Cerebellar nuclear complex (tissue), 1 donor: ENCODE results near the gene MBNL2.

Experiments
- DNase-seq, 2 experiments: peaks; one replicate each; lab custom pipeline; 2025; lab: John Stamatoyannopoulos, UW

Gene MBNL2

DNA sequence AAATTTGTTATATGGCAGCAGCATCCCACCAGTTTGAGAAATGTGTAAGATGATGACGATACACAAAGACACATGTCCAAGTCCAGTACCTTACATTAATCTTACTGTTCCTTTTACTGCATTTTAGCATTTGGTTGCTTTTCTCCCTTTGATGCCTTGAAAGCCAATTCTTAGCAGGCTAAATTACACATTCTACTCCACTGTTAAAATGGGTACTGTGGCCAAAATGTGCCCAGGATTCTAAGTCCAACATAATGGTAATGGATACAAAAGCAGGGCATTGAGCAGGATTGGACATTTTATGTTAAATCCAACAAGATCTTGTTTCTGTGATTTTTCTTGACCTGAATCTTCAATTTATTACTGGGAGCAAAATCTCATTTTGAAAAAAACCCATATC is 159.1 kb downstream of the MBNL2 start:
- DNase-seq, result no peak

DNA sequence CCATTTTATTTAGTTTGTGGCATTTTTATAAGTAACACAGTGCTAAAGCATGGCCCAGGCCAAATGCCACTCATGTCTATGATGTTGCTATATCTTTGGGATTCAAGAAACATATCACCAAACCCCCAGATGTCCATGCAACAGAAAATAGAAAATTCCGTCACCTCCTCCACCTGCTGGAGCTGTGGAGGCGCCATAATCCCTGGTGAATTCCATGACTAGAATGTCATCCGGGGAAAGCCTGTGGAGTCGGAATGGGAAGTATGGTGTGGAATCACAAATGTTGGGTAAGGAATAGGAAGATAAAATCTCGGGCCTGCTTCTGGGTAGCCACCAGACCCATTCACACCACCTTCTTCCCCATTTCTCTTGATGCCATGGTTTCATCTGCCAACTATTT is 160.1 kb downstream of the MBNL2 start:
- no peak for DNase-seq

DNA sequence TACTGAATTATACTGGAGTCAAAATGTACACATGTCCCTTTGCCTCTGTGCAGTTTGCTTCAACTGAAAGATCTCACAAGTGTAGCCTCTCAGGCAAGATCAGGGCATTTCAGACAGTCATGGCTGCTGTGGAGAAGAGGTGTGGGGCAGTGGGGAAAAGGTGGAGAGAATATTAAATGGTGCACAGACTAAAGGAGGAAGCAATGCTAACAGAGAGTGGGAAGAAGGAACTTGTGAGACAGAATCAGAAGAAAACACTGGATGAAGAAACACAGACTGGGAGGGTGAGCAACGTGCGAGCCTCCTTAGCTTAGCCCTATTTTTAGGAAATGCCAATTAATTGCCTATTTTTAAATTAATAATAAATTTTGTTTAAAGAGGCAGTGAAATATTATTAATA is 162.2 kb downstream of the MBNL2 start:
- DNase-seq, result no peak

DNA sequence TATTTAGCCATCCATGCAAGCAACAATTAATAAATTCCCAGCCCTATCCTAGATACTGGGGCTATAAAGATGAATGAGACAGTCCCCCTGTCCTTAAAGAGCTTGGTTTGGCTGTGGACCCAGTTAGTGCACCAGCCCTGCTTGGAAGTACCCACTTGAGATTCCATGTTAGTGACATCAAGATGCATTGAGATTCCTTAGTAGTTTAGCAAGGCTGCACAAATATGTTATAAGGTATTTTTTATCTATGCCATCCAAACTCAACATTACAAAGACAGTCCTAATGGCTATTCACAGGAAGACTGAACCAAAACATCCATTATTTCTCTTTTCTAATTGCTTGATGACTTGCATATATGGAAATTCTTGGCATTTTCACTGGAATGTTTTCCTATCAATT is 163.0 kb downstream of the MBNL2 start:
- DNase-seq, result no peak

DNA sequence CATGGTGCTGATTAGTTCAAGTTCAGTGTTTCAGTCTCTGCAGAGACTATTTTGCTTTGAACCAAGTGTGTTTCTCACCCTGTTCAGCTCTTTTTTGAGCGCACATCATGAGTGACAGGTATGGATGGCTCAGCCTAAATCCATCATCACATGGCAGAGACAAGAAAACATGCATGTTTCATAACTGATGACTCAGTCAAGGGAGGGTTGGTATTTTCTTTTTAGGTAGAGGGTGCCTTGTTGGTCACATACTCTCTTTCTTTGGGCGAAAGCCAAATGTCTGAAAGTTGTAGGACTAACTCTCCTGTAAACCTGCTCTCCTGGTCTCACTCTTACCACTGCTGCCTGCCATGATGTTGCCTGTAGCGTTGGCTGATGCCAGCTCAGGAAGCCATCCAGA is 163.7 kb downstream of the MBNL2 start:
- DNase-seq, result no peak

DNA sequence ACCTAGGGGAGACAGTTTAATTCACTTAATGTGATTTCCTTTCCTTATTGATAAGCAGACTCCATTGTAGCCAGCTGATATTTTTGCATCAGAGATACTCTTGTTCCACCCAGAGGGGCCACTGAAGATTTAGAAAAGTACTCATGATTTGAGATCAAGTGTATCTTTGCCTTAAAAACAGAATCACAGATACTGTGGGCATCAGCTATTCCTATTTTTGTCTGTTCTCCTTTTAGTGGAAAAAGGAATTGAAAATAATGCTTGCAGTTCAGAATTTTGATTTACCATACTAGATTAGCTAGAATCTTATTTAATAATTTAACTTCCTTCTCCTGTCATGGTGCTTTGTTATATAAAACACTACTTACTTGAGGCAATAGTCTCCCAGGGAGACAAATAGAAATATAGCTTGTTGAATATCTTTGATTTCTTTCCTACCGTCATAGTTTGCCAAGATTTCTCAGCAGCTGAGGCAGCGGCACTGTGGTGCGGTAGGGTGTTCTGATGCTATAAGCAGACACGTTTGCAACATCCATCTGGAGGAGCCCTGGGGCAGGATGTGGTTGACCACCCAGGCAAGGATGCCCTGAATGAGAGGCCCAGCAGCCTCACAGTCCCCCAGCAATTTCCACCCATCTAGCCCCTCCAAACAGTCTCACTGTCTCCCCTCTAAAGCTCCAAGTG is 164.8 kb downstream of the MBNL2 start:
- no peak for DNase-seq

DNA sequence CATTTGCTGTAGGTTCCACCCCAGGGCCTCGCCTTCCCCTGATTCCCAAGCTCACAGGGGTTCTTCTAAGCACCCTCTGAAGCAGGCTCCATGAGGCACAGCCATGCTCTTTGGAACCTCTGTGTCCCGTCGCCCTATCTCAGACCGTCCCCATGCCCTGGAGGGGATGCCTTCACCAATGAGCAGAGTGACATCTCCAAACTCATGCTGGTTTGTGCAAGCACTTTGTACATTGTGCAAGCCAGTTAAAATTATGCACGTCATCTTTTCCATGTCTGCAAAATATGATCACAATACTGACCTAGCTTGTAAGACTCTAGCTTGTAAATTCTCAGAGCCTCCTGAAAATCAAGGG is 165.3 kb downstream of the MBNL2 start:
- DNase-seq, result no peak

DNA sequence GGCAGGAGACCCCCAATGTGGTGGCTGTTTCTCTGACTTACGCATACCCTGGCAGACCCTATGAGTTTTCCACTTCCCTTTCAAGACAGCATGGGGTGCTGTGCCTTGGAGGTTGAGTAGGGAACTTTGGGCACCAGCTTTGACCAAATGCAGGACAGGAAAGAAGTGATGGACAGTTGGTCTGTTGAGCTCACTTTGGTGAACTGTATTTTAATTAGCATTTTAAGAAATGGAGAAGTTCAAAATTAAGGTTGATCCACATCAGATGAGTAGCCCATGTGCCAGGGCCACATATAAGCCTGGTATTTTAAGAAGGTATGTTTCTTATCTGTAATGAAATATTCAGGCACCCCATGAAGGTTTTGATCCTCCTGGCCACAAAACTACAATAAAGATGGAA is 165.8 kb downstream of the MBNL2 start:
- DNase-seq, result no peak

DNA sequence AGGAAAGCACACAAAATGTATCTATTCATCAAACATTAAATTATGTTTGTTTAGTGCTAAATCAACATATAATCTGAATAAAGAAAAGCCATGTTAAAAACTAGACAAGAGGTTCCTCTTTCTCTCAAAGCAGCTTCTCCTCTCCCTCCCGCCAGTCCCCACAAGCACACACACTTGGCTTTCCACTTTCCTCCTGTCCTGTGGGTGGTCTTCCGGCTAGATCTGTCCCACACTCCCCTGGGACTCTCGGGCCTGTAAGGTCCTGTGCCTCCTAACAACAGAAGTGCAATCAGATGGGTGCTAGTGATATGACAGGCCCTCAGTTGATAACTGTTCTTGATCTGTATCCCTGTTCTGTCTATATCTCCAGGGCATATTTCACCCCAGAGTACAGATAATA is 166.2 kb downstream of the MBNL2 start:
- DNase-seq, result no peak

DNA sequence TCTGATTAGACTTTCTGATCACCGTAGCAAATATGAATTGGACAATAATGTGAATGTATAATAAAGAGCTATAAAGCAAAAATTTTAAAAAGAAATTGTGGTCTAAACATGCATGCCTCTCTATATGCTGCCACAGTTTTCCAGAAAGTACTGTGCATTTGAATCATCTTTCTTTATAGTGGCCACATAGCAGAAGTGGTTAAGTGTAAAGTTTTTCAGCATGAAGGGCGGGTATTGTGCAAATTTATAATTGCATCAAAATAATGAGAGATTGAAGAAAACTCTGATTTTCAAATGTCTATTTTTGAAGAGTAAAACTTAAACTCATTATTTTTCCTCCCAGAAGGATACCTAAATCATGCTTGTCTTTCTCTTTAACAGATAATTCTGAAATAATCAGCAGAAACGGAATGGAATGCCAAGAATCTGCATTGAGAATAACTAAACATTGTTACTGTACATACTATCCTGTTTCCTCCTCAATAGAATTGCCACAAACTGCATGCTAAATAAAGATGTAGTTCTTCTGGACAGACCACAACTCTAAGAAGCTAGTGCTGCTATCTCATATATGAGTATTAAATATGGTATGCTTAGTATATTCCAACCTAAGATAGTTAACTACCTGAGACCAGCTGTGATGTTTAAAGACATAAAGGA is 168.9 kb downstream of the MBNL2 start:
- no peak for DNase-seq

DNA sequence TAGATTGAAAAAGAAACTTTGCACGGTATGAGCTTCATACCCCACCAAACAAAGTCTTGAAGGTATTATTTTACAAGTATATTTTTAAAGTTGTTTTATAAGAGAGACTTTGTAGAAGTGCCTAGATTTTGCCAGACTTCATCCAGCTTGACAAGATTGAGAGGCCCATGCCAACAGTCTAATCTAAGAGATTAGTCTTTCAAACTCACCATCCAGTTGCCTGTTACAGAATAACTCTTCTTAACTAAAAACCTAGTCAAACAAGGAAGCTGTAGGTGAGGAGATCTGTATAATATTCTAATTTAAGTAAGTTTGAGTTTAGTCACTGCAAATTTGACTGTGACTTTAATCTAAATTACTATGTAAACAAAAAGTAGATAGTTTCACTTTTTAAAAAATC is 169.9 kb downstream of the MBNL2 start:
- DNase-seq, result no peak

DNA sequence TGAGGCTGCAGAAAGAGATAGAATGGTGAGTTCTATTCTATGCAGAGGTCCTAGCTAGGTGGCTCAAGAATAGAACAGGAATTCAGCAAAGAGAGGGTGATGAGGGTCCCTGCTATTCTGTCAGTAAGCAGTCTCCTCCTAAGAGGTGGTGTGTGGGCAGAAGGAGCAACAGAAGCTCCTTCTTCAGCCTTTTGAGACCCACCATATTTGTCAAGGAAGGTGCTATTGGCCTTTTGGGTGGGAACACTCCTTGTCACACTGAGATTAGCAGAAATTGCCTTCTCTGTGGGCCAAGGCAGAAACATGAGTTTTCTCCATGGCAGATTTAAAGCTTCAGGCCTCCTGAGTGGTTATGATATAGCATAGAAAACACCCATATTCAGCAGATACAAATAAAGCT is 172.4 kb downstream of the MBNL2 start:
- DNase-seq, result no peak

DNA sequence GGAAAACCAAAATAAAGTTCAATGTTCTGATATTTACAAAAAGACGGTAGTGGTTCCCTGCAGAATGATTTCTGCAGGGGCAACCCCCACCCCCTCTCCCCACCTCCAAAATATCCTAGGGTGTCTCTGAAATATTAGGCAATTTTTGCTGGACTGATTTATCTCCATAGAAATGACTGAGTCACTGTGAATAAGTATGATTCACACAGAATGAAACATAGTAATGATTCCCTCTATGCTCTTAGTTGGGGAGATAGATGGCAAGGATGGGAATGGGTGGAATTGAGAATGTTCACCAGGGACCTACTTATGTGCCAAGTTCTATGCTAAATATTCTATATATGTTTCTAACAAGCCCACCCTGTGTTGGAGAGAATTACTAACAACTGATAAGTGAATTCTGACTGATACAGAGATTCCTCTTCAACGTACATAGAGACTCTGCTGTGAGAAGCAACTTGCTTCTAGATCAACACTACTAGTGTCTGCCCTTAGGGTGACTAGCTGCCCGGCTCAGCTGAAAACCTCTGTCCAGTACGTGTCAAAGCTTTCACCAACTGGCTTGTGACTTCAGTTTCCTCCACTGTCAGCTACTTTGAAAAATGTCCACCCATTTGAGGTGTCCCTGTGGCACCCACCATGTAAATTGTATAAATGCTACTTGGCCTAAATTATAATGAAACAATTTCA is 173.5 kb downstream of the MBNL2 start:
- DNase-seq, result no peak

DNA sequence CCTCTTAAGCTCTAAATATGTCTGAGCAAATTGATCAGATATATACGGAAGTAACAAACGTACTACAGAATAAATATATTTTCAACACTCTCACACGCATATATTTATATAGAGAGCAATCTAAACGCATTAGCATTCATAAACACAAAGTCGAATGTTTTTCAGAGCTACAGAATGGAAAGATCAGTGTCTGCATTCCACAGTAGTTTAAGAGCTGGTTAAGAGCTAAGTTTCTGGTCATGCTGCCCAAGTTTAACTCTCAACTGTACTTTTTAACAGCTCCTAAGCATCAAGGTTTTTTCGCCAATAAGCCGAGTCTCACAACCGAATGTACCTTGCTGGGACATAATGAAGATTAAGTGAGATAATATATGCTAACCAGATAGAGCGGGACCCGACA is 175.1 kb downstream of the MBNL2 start:
- DNase-seq, result no peak

DNA sequence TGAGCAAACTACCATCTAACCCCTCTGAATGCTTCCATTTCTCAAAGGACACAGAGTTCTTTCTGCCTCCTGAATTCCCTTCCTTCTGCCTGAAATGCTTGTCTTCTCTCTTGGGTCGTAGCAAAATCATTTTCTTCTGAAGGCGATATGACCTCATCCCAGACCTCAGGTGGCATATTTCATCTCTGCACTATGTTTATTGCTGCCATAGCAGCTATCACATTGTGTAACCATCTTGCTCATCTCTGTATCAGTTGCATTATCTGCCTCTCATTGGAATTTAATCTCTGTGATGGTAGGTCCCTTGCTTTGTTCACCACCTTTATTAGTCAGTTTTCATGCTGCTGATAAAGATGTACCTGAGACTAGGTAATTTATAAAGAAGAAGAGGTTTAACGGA is 179.3 kb downstream of the MBNL2 start:
- DNase-seq, result no peak

DNA sequence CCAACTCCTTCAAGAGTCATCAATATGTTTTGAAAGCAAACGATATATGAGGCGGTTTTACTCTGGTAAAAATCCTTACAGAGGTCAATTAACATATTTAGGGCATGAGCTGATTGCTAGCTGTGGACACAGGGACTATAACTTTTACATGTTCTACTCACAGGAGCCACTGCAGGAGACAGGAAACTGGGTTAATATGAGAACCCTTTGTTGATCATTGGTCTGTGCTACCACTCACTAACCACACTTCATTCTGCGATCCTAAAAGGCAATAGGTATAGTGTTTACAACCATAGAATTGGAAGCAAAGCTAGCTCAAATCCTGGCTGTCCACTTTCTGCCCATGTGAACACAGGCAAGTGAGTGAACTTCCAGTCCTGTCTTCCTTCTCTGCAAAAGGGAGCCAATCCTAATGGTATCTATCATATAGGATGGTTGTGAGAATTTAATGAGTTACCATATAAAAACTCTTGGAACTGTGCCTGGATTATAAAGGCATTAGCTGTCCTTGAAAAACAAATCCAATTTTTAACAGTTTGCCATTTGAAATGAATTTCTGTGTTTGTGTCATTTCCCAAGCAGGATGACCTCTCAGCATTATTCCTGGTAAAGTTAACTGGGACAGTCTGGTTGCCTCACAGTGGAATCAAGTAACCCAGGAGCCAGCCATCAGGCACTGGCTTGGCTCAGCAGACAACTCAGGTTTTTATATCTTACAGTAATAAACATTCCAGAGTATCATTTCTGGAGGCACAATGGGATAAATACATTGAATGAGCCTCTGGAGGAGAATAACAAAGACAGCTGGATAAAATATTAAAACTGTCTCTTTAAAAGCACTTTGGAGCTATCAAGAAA is 182.0 kb downstream of the MBNL2 start:
- no peak for DNase-seq

DNA sequence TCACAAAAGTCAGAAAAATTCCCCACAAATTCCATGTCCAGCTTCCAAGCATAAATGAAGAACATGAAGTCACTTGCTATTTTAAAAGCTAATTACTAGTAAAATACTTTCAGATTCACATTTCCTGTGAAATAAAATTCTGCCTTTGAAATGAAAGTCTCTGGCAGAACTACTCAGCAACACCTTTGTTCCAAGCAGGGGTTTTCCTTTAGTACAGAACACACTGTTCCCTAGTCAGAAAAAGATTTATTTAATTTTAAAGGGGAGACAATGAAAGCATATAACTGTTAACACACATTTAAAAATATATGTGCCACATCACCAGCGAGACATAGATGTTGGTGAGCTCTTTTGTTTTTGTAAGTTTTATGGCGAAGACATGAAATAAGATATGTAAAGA is 185.4 kb downstream of the MBNL2 start:
- DNase-seq, result no peak

DNA sequence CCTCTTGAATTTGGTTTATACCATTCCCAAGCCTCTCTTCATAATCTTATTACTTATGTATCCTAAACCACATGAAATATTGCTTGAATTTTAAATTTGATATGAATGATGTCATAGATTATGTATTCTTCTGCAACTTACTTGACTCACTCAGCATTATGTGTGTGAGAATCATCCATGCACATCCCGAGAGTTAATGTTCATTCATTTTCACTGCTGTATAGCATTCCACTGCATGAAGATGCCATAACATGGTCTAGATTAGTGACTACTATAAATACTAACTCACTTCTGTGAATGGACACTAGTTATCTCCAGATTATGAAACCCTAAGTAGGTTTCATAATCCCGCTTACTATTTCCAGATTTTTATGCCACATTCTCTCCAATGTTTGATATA is 186.8 kb downstream of the MBNL2 start:
- DNase-seq, result no peak

DNA sequence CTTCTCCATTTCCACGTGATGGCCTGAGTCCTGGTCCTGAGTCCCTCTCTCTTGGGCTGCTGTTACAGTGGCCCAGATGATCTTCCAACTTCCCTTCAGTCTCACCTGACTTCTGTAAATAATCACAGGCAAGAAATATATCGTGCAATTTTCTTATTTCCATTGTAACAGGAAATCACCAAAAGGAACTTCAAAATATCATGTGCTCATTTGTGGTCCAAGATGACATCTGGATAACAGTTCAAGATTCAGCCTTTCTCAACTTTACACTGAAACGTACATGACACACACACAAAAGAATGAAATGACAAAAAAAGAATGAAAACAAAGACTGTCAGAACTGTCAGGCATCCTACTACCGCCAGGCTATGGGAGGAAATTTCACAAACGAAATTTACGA is 189.9 kb downstream of the MBNL2 start:
- DNase-seq, result no peak

DNA sequence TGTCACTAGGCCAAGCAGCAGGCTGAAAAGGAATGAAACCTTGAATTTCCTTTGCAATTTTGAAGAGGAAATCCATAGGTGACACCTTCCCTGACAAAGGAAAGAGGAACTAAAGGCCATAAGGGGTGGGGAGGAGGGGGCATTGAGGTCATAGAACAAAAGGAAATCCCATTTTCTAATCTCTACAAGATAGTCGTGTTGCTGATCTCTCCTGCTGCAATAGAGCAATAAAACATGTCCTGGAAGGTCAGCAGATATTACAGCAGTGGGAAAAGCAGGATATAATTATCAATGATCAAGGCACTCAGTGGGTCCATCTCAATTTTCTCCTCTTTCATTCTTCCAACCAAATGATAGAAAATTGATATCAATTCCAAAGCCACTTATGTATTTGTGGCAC is 191.6 kb downstream of the MBNL2 start:
- DNase-seq, result no peak

DNA sequence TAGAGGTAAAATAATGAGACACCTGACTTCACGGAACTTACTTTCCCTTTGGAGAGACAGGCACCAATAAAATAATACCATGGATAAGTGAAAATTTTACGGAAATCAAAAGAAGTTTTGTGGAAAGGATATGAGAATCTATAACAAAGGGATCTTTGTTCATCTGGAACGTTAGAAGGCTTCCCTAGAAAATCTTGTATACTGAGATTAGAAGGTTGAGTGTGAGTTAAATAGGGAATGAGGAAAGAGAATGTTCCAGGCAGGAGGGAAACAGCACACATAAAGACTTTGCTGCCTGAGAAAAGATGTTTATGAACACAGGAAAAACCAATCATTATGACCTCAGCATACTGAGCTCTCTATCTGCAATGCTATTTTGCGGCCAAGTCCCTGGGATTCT is 192.3 kb downstream of the MBNL2 start:
- no peak for DNase-seq

DNA sequence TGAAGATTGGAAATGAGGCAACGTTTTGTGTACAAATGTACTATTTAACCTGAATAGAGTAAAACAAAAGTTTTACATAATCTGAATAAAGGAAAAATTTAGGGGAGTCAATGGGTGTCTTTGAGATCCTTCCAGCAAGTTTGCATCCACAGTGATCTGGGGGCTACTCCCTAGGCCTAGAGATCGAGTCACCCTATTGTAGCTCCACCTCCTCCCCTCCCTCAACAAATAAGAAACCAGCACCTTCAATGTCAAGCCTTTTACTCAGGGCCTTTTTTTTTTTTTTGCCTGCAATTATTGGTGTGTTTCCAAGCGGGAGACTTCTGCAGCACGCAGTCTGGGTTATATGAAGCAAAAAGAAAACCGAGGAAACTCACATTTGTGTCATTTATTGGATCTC is 195.6 kb downstream of the MBNL2 start:
- no peak for DNase-seq
